ENCODE results near the gene GPR12. TPM values are rescaled to one million over a fixed set of nuclear protein-coding genes. Genes with fewer than 3 reads are reported as not detected.

Gene GPR12
- total RNA-seq, 4 donors from 2014 or later = not detected

DNA sequence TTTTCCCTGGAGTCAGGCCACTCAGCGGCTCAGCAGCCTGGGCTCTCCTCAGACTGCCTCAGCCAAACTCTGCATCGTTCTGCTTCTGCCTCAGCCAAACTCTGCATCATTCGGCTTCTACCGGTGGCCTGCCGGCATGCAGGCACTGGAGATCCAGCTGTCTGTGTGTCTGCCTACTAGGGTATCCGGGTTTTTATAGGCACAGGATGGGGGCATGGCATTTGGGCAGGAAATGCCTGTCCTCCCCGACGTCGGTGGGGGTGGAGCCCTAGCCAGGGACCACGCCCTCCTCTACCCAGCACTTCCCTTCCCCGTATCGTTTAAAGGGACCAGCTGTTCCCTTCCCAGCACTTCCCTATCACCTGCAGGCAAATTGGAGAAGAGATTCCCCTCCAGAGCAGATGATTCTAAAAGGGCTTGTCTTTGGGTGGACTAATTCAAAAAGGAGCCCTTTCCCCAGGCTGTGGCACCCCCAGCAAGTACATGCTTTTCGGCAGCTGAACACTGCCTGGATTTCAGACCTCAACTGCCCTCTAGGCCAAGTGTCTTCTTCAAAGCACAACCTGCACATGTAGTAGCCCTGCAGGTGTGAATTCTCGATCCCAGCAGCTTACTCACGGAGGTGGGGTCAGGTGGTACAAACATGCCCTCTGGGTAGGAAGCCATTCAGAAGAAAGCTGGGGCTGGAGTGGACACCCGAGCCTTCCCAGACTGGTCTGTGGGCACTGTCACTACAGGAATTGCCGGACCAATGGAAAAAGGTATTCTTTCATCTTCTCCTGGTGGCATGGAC, 25.4 kb upstream of the GPR12 start:
- Histone ChIP-seq H3K27me3 (no peaks in the 10 kb centered on the region), H3K36me3 (no peaks in the 10 kb centered on the region), H3K4me3 (peak overlapping the region; percentile 19 to 46 (median 32)), H3K27ac (peak overlapping the region in 2 of 4 donors; percentile 20 to 75), H3K4me1 (peaks cover 0 to 8% (median 0%) of the 10 kb centered on the region in 4 donors), H3K9me3 (no peaks in the 10 kb centered on the region)
- TF ChIP-seq POLR2A (IDR thresholded peaks at IDR 0.05) = no peak
- TF ChIP-seq, protein P1, sequence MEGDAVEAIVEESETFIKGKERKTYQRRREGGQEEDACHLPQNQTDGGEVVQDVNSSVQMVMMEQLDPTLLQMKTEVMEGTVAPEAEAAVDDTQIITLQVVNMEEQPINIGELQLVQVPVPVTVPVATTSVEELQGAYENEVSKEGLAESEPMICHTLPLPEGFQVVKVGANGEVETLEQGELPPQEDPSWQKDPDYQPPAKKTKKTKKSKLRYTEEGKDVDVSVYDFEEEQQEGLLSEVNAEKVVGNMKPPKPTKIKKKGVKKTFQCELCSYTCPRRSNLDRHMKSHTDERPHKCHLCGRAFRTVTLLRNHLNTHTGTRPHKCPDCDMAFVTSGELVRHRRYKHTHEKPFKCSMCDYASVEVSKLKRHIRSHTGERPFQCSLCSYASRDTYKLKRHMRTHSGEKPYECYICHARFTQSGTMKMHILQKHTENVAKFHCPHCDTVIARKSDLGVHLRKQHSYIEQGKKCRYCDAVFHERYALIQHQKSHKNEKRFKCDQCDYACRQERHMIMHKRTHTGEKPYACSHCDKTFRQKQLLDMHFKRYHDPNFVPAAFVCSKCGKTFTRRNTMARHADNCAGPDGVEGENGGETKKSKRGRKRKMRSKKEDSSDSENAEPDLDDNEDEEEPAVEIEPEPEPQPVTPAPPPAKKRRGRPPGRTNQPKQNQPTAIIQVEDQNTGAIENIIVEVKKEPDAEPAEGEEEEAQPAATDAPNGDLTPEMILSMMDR (IDR thresholded peaks at IDR 0.05) = no peak
- peak in 2 of 3 donors; percentile 75 to 84 for DNase-seq

DNA sequence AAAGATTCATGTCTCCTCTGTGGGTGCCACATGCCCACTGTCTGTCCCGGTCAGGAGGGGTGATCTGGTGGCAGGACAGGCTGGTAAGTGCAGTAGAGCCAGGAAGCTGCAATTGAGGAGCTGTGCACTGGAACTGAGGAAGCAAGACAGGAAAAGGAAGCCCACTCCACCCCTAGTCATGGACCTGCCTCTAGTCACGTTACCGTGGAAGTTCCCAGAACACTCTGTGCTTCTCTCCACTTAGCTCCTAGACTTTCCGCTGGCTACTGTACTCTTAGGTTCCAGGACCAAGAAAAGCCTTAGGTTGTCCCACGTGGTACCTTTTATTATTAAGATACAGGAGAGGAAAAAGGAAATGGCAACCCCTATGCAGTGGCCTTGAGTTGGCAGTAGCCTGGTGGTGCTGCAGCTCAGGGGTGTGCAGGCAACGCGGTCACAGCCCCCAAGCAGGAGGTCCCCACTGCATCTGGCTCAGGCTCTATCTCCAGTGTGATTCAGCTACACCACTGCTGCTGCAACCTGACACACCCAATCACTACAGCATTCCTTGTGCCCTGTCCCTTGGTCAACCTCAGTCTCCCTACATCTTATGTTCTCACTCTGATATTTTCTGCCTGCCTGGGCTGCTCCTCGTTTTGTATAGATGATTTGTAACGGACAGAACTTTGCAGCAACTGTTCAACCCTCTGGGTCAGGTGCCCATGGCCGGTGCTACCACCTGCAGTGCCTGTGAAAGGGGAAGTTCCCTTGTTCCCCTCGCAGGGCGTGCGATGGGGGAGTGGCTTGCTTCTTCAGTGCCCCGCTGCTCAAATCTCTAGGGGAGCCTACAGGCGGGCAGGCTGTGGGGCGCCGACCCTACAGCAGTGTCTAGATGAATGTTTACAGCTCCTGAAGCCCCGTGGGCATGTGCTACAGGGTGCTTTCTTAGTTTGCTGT, 24.4 kb upstream of the GPR12 start:
- Histone ChIP-seq H3K27ac (peak overlapping the region in 2 of 4 donors; percentile 20 to 75), H3K36me3 (no peaks in the 10 kb centered on the region)
- DNase-seq = peak in 2 of 3 donors; percentile 80 to 82

DNA sequence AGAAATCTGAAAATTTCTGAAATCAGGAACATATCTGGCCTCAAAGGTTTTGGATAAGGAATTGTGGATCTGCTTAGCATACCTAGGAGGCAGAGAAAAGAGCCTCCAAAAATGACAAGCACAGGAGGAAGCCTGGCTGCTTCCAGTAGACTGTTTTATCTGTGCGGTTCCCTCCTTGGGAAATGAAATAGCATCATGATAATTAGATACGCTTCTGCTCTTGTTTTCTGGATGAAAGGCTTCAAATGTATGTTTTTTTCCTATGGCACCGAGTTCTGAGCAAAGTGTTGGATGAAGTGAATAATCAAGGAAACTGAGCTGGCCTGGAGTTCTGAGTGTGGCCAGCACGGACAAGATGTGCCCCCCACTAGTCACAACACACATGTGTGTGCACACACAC, 19.8 kb upstream of the GPR12 start:
- TF ChIP-seq, protein P1 (IDR thresholded peaks at IDR 0.05) = no peak
- no peak for TF ChIP-seq POLR2A (IDR thresholded peaks at IDR 0.05)
- H3K36me3 ChIP-seq = no peaks in the 10 kb centered on the region
- H3K27ac ChIP-seq = no peak overlapping the region

More for the DNA sequence above, 24.4 kb upstream of the GPR12 start:
- H3K27me3 ChIP-seq = no peaks in the 10 kb centered on the region
- H3K9me3 ChIP-seq = no peaks in the 10 kb centered on the region
- H3K4me1 ChIP-seq = peaks cover 0 to 8% (median 0%) of the 10 kb centered on the region in 4 donors
- H3K4me3 ChIP-seq = peak overlapping the region; percentile 19 to 46 (median 32)
- TF ChIP-seq, protein P1 (IDR thresholded peaks at IDR 0.05) = no peak
- TF ChIP-seq POLR2A (IDR thresholded peaks at IDR 0.05) = no peak

DNA sequence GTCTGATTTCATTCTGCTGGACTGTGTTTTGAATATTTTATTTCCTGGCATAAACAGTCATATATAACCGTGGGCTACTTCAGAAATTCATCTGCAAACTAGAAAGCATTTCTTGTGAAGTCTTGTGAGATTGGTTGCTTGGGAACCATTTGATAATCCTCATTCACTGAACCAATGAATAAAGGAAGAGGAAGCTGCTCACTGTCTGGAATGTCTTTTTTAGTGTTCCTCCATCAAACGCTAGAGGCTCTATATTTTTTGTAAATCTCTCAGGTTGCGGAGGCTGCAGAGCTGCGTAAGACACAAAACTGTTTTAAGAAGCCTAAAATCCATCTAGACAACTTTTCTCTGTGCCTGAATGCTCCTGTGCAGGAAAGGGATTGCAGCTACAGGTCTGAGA, 18.7 kb upstream of the GPR12 start:
- Histone ChIP-seq H3K4me3 (no peak overlapping the region), H3K27ac (no peak overlapping the region), H3K9me3 (no peaks in the 10 kb centered on the region), H3K36me3 (no peaks in the 10 kb centered on the region), H3K4me1 (no peaks in the 10 kb centered on the region), H3K27me3 (no peaks in the 10 kb centered on the region)
- no peak for DNase-seq
- TF ChIP-seq POLR2A (IDR thresholded peaks at IDR 0.05) = no peak
- TF ChIP-seq, protein P1 (IDR thresholded peaks at IDR 0.05) = no peak

More for the DNA sequence above, 19.8 kb upstream of the GPR12 start:
- Histone ChIP-seq H3K27me3 (no peaks in the 10 kb centered on the region), H3K4me3 (no peak overlapping the region), H3K4me1 (peaks cover 0 to under 1% (median 0%) of the 10 kb centered on the region in 4 donors), H3K9me3 (no peaks in the 10 kb centered on the region)
- DNase-seq = no peak

DNA sequence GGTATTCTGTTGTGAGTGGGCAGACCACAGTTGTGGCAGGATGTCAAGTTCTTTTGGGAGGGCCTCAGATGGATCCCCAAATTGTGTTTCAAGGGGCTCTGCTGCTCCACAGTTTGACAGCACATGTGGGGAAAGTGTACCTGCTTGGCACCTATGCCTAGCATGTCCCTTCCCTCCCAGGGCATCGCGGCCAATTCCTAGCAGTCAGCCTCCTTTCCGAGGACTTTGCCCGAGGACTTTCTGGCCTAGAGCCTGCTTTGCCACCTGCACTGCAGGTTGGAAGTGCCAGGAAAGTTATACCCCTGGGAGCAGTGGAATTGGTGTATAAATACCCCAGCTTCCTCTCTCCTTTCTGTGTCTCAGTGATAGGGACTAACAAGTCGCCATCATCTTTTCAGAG, 11.9 kb upstream of the GPR12 start:
- TF ChIP-seq POLR2A (IDR thresholded peaks at IDR 0.05) = no peak
- TF ChIP-seq, protein P1 (IDR thresholded peaks at IDR 0.05) = no peak
- no peaks in the 10 kb centered on the region for H3K36me3 ChIP-seq
- no peak overlapping the region for H3K27ac ChIP-seq
- H3K4me1 ChIP-seq = no peaks in the 10 kb centered on the region
- no peaks in the 10 kb centered on the region for H3K9me3 ChIP-seq
- DNase-seq = no peak
- H3K4me3 ChIP-seq = no peak overlapping the region
- no peaks in the 10 kb centered on the region for H3K27me3 ChIP-seq
